ENCODE measurements around the gene ACVR2A.

The ACVR2A gene

GRCh38 chr2:147945660-147946059 is 100.8 kb downstream of the ACVR2A start:
- H3K4me3 ChIP-seq (replicated peaks; ENCODE audit: low read depth, low read length) = no peak overlapping the region
- no peak for TF ChIP-seq CTCF (IDR thresholded peaks at IDR 0.05; ENCODE audit: low read depth, low read length, missing control alignments)
- no peak for DNase-seq (ENCODE audit: extremely low read depth, low read depth)

GRCh38 chr2:147952118-147952517 is 107.3 kb downstream of the ACVR2A start:
- TF ChIP-seq CTCF (IDR thresholded peaks at IDR 0.05; ENCODE audit: low read depth, low read length, missing control alignments) = no peak
- no peak overlapping the region for H3K4me3 ChIP-seq (replicated peaks; ENCODE audit: low read depth, low read length)
- DNase-seq (ENCODE audit: extremely low read depth, low read depth) = no peak

- no peak overlapping the region for H3K4me3 ChIP-seq (replicated peaks; ENCODE audit: low read depth, low read length)
- DNase-seq (ENCODE audit: extremely low read depth, low read depth) = no peak
- TF ChIP-seq CTCF (IDR thresholded peaks at IDR 0.05; ENCODE audit: low read depth, low read length, missing control alignments) = no peak
Measured at GRCh38 chr2:147968571-147968970, 123.7 kb downstream of the ACVR2A start.

GRCh38 chr2:147976102-147976501 is 131.3 kb downstream of the ACVR2A start:
- DNase-seq (ENCODE audit: extremely low read depth, low read depth) = no peak
- no peak for TF ChIP-seq CTCF (IDR thresholded peaks at IDR 0.05; ENCODE audit: low read depth, low read length, missing control alignments)
- H3K4me3 ChIP-seq (replicated peaks; ENCODE audit: low read depth, low read length) = no peak overlapping the region

- no peak for TF ChIP-seq CTCF (IDR thresholded peaks at IDR 0.05; ENCODE audit: low read depth, low read length, missing control alignments)
- no peak overlapping the region for H3K4me3 ChIP-seq (replicated peaks; ENCODE audit: low read depth, low read length)
- DNase-seq (ENCODE audit: extremely low read depth, low read depth) = no peak
Measured at GRCh38 chr2:147977679-147978078, 132.8 kb downstream of the ACVR2A start.
